ENCODE data around the gene FN1.

The FN1 gene

DNA sequence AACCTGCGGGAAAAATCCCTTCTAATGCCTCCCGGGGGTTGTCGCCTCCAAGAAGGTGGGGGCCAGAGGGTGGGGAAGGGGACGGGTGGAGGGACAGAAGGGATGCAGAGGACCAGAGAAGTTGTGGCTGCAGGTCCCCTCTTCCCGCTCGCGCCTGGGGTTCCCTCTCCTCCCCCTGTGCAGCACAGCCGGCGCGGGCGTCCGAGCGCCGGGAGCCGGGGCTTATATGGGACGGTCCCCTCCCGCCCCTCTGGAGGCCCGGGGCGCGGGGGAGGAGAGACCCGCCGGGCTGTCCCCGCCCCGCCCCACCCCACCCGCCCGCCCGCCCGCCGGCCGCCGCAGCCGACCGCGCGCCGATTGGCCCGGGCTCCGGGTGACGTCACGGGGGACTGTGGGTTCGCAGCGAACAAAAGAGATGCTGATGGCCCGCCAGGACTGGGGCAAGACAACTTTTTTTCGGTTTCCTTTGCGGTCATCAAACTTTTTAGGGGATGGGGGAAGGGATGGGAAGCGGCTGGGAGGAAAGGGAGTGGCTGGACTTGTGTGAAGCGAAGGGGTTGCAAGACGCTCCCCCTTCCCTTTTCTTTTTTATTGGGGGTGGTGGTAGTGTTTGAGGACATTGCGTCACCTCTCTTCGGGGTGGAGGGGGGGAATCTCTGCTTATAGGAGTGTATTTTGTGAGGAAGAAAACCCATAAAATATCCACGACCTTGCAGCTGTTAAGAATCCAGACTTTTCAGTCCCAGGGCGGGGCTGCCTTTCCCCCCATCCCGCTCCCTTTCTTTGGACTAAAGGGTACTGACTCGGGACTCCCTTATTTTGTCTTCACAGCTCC is at the start of gene FN1:
Gene FN1 (minus strand): TSS at position 199 of the 835 bp plus-strand sequence. CDS start 266 bp downstream, outside the sequence.
- Histone ChIP-seq H3K9ac (ENCODE audit: low read depth, low read length) (peak within 1 kb of the TSS; percentile 58), H3K9me3 (ENCODE audit: insufficient read depth, low read length, severe bottlenecking) (no peaks in the 10 kb centered on the region), H3K4me3 (ENCODE audit: low read depth in 1 of 2, low read length in 2 of 2) (peak within 1 kb of the TSS; percentile 33 to 74; a peak in 3 of 4 replicates), H2AFZ (ENCODE audit: low read depth, low read length) (peak within 1 kb of the TSS; percentile 86), H3K4me1 (ENCODE audit: insufficient read depth, low read length) (peaks cover 19% of the 10 kb centered on the region), H3K79me2 (ENCODE audit: insufficient read depth, low read length) (no peaks in the 10 kb centered on the region), H3K27ac (ENCODE audit: low read length) (0 out of 2 replicates have a peak within 1 kb of the TSS, but pooled peaks have one; percentile 19), H3K27me3 (ENCODE audit: insufficient read depth, low read length, poor library complexity) (peaks cover 28% of the 10 kb centered on the region), H3K36me3 (ENCODE audit: insufficient read depth, low read length) (no peaks in the 10 kb centered on the region), H3K4me2 (ENCODE audit: insufficient read depth, low read length) (peak within 1 kb of the TSS; percentile 95), H4K20me1 (ENCODE audit: insufficient read depth, low read length) (no peaks in the 10 kb centered on the region)
- ATAC-seq (ENCODE audit: insufficient read depth, low read depth) (peak; percentile 93), DNase-seq (peak; percentile 84)
- TF ChIP-seq, protein P1, sequence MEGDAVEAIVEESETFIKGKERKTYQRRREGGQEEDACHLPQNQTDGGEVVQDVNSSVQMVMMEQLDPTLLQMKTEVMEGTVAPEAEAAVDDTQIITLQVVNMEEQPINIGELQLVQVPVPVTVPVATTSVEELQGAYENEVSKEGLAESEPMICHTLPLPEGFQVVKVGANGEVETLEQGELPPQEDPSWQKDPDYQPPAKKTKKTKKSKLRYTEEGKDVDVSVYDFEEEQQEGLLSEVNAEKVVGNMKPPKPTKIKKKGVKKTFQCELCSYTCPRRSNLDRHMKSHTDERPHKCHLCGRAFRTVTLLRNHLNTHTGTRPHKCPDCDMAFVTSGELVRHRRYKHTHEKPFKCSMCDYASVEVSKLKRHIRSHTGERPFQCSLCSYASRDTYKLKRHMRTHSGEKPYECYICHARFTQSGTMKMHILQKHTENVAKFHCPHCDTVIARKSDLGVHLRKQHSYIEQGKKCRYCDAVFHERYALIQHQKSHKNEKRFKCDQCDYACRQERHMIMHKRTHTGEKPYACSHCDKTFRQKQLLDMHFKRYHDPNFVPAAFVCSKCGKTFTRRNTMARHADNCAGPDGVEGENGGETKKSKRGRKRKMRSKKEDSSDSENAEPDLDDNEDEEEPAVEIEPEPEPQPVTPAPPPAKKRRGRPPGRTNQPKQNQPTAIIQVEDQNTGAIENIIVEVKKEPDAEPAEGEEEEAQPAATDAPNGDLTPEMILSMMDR (IDR thresholded peaks at IDR 0.05; ENCODE audit: borderline replicate concordance, extremely low read depth, low read length, poor library complexity, severe bottlenecking), result no peak
- no peak for TF ChIP-seq EZH2 (IDR thresholded peaks at IDR 0.05; ENCODE audit: borderline replicate concordance, low read depth, low read length, severe bottlenecking)

- H3K4me1 ChIP-seq (ENCODE audit: insufficient read depth, low read length), result no peaks in the 10 kb centered on the region
- no peak overlapping the region for H3K4me3 ChIP-seq (ENCODE audit: low read depth in 1 of 2, low read length in 2 of 2)
- H3K27me3 ChIP-seq (ENCODE audit: insufficient read depth, low read length, poor library complexity), result no peaks in the 10 kb centered on the region
- H3K9me3 ChIP-seq (ENCODE audit: insufficient read depth, low read length, severe bottlenecking), result no peaks in the 10 kb centered on the region
- H2AFZ ChIP-seq (ENCODE audit: low read depth, low read length), result no peak overlapping the region
- DNase-seq (no peak), ATAC-seq (ENCODE audit: insufficient read depth, low read depth) (no peak)
- no peak overlapping the region for H3K4me2 ChIP-seq (ENCODE audit: insufficient read depth, low read length)
- H3K36me3 ChIP-seq (ENCODE audit: insufficient read depth, low read length), result no peaks in the 10 kb centered on the region
- H3K9ac ChIP-seq (ENCODE audit: low read depth, low read length), result no peak overlapping the region
- H3K27ac ChIP-seq (ENCODE audit: low read length), result no peak overlapping the region
- H4K20me1 ChIP-seq (ENCODE audit: insufficient read depth, low read length), result no peaks in the 10 kb centered on the region
- no peaks in the 10 kb centered on the region for H3K79me2 ChIP-seq (ENCODE audit: insufficient read depth, low read length)
- TF ChIP-seq, protein P1 (IDR thresholded peaks at IDR 0.05; ENCODE audit: borderline replicate concordance, extremely low read depth, low read length, poor library complexity, severe bottlenecking), result no peak
- no peak for TF ChIP-seq EZH2 (IDR thresholded peaks at IDR 0.05; ENCODE audit: borderline replicate concordance, low read depth, low read length, severe bottlenecking)
Observed at GRCh38 chr2:215485032-215485431, 49.2 kb upstream of the FN1 start.

DNA sequence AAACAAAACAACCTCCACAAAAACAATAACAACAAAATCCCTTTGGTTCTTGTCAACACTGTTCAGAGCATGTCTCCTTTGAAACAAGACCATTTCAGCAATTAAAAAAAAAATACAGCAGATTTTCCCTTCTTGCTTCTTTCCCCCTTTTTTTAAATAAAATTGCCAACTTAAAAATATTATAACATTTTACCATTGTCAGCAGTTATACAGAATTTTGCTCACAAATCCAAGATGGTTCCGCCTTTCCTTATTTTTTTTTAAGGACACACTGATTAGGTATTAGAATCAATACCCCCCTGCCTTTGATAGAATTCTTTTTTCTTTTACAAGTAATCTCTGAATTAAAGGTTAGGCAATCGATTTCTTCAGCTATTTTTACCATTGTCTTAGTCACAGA is 48.7 kb upstream of the FN1 start:
- no peaks in the 10 kb centered on the region for H3K9me3 ChIP-seq (ENCODE audit: insufficient read depth, low read length, severe bottlenecking)
- no peak overlapping the region for H3K4me3 ChIP-seq (ENCODE audit: low read depth in 1 of 2, low read length in 2 of 2)

More for the DNA sequence above, 48.7 kb upstream of the FN1 start:
- Histone ChIP-seq H3K27me3 (ENCODE audit: insufficient read depth, low read length, poor library complexity) (no peaks in the 10 kb centered on the region), H3K36me3 (ENCODE audit: insufficient read depth, low read length) (no peaks in the 10 kb centered on the region), H3K9ac (ENCODE audit: low read depth, low read length) (no peak overlapping the region), H4K20me1 (ENCODE audit: insufficient read depth, low read length) (no peaks in the 10 kb centered on the region), H3K4me1 (ENCODE audit: insufficient read depth, low read length) (no peaks in the 10 kb centered on the region), H3K79me2 (ENCODE audit: insufficient read depth, low read length) (no peaks in the 10 kb centered on the region), H3K4me2 (ENCODE audit: insufficient read depth, low read length) (no peak overlapping the region), H2AFZ (ENCODE audit: low read depth, low read length) (no peak overlapping the region), H3K27ac (ENCODE audit: low read length) (no peak overlapping the region)
- TF ChIP-seq, protein P1 (IDR thresholded peaks at IDR 0.05; ENCODE audit: borderline replicate concordance, extremely low read depth, low read length, poor library complexity, severe bottlenecking), result no peak
- TF ChIP-seq EZH2 (IDR thresholded peaks at IDR 0.05; ENCODE audit: borderline replicate concordance, low read depth, low read length, severe bottlenecking), result no peak
- no peak for ATAC-seq (ENCODE audit: insufficient read depth, low read depth)
- DNase-seq, result no peak
